ENCODE measurements around the gene SV2A. TPM values are rescaled to one million over a fixed set of nuclear protein-coding genes. Genes with fewer than 3 reads are reported as not detected.
"Not testable (repeated sequence)": the region's sequence is repeated elsewhere in the genome, so short reads cannot be mapped to it uniquely, and the experiment has no call there.

SV2A gene
- polyA plus RNA-seq, 1 donor from 2014 or later: 0.18 TPM

- Mint-ChIP-seq H3K27ac (no peak overlapping the region), H3K36me3 (no peaks in the 10 kb centered on the region), H3K4me3 (no peak overlapping the region), H3K4me1 (peaks cover 0 to 10% (median 5%) of the 10 kb centered on the region in 3 donors), H3K27me3 (no peaks in the 10 kb centered on the region), H3K9me3 (no peaks in the 10 kb centered on the region)
These were observed 31.0 kb downstream of the SV2A start for GRCh38 chr1:149886396-149887195.

DNA sequence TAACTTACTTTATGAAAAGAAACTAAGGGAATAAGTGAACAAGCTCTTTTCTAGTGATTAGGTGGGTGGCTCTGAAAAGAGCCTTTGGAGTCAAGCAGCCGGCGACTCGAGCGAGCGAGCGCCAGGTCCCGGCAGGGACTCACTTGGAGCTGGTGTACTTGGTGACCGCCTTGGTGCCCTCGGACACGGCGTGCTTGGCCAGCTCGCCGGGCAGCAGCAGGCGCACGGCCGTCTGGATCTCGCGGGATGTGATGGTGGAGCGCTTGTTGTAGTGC, 31.6 kb downstream of the SV2A start:
- not testable (repeated sequence) for H3K9me3 Mint-ChIP-seq, H3K36me3 Mint-ChIP-seq, H3K27ac Mint-ChIP-seq, H3K27me3 Mint-ChIP-seq, H3K4me3 Mint-ChIP-seq
- peaks cover 0 to 10% (median 5%) of the 10 kb centered on the region in 3 donors for H3K4me1 Mint-ChIP-seq

- Mint-ChIP-seq H3K4me1 (peaks cover 0 to 10% (median 5%) of the 10 kb centered on the region in 3 donors), H3K9me3 (no peaks in the 10 kb centered on the region), H3K27ac (no peak overlapping the region), H3K36me3 (no peaks in the 10 kb centered on the region), H3K4me3 (no peak overlapping the region), H3K27me3 (no peaks in the 10 kb centered on the region)
These were observed 32.1 kb downstream of the SV2A start for GRCh38 chr1:149885339-149886120.

GRCh38 chr1:149884433-149885338, 33.0 kb downstream of the SV2A start:
- Mint-ChIP-seq H3K36me3 (no peaks in the 10 kb centered on the region), H3K4me3 (no peak overlapping the region), H3K9me3 (no peaks in the 10 kb centered on the region), H3K27ac (no peak overlapping the region), H3K4me1 (peaks cover 0 to 11% (median 5%) of the 10 kb centered on the region in 3 donors), H3K27me3 (no peaks in the 10 kb centered on the region)

DNA sequence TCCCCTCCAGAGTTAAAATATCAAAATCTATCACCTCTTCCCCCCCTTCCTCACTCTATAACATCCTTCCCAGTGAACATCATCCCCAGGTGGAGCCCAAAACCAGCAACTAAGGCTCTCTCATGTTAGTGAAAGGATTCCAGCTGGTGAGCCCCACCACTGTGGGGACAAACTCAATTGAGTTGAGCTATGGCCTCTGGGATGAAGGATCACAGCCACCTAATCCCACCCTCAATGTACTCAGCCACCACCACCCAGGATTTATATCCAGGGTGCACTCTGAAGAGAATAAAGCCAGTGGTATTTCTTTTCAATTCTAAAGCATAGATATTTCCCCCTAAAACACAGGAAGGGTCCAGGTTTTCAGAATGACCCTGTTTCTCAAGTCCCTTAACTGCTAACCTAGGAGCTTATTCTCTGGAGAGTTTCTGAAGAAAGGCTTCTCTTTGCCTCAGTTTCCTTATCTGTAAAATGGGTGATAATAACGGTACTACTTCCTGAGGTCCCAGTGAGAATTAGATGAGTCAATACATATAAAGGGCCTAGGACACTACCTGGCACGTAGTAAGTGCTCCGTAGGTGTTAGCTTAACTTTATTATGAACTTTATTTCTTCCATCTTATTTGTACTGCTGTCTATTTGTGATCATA, 33.9 kb downstream of the SV2A start:
- H3K4me3 Mint-ChIP-seq: peak overlapping the region in 1 of 4 donors; percentile 38
- H3K27ac Mint-ChIP-seq: no peak overlapping the region
- H3K36me3 Mint-ChIP-seq: peaks cover 2% of the 10 kb centered on the region
- no peaks in the 10 kb centered on the region for H3K9me3 Mint-ChIP-seq
- H3K4me1 Mint-ChIP-seq: peaks cover 0 to 12% (median 3%) of the 10 kb centered on the region in 3 donors
- no peaks in the 10 kb centered on the region for H3K27me3 Mint-ChIP-seq

- Mint-ChIP-seq H3K4me3 (no peak overlapping the region), H3K27me3 (no peaks in the 10 kb centered on the region), H3K36me3 (peaks cover 4% of the 10 kb centered on the region), H3K27ac (no peak overlapping the region), H3K4me1 (peaks cover 0 to 12% (median 3%) of the 10 kb centered on the region in 3 donors), H3K9me3 (no peaks in the 10 kb centered on the region)
These were observed 35.8 kb downstream of the SV2A start for GRCh38 chr1:149881876-149882275.

- Mint-ChIP-seq H3K4me1 (peaks cover 0 to 12% (median 3%) of the 10 kb centered on the region in 3 donors), H3K27me3 (no peaks in the 10 kb centered on the region), H3K9me3 (no peaks in the 10 kb centered on the region), H3K4me3 (no peak overlapping the region), H3K27ac (peak overlapping the region in 1 of 3 donors; percentile 16), H3K36me3 (peaks cover 4% of the 10 kb centered on the region)
These were observed 38.1 kb downstream of the SV2A start for GRCh38 chr1:149879556-149879955.

DNA sequence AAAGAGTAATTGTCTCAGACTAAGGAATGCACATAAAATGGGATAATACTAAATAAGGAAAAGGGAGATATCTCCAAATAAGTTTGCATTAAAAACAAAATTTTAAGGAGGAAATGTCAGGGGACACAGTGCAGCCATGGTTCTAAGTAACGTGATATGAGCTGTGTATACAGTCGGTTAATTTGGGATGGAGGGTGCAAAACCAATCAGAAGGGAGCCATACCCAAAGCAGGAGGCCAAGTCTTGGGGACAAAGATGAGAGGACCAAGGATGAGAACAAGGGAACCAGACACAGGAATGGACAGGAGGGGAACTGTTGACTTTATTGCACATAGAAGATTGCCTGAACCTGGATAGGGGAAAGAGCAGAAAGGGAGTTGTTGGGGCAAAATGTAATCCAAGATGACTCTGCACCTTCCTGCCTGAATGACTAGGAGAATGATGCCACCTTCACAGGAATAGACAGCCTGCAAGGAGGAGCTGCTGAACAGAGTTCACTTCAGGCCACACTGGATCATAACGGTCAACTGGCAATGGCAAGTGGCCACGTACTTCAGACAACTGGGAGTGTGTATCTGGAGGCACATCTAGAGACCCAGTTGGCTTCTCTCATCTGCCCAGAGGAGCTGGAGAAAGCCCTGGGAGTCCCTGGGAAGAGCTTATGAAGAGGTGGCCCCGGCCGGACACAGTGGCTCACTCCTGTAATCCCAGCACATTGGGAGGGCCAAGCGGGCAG, 40.3 kb downstream of the SV2A start:
- Mint-ChIP-seq H3K27ac (peak overlapping the region in 1 of 3 donors; percentile 57), H3K9me3 (no peaks in the 10 kb centered on the region), H3K4me3 (peak overlapping the region in 1 of 4 donors; percentile 1), H3K4me1 (peaks cover 0 to 6% (median 3%) of the 10 kb centered on the region in 3 donors), H3K27me3 (no peaks in the 10 kb centered on the region), H3K36me3 (peaks cover 4% of the 10 kb centered on the region)

- H3K27me3 Mint-ChIP-seq, H3K4me1 Mint-ChIP-seq, H3K36me3 Mint-ChIP-seq, H3K27ac Mint-ChIP-seq, H3K9me3 Mint-ChIP-seq, H3K4me3 Mint-ChIP-seq: not testable (repeated sequence)
These were observed 44.6 kb downstream of the SV2A start for GRCh38 chr1:149873060-149873459.

- not testable (repeated sequence) for H3K4me3 Mint-ChIP-seq, H3K9me3 Mint-ChIP-seq, H3K36me3 Mint-ChIP-seq, H3K27ac Mint-ChIP-seq, H3K4me1 Mint-ChIP-seq, H3K27me3 Mint-ChIP-seq
These were observed 50.8 kb downstream of the SV2A start for GRCh38 chr1:149866887-149867286.

DNA sequence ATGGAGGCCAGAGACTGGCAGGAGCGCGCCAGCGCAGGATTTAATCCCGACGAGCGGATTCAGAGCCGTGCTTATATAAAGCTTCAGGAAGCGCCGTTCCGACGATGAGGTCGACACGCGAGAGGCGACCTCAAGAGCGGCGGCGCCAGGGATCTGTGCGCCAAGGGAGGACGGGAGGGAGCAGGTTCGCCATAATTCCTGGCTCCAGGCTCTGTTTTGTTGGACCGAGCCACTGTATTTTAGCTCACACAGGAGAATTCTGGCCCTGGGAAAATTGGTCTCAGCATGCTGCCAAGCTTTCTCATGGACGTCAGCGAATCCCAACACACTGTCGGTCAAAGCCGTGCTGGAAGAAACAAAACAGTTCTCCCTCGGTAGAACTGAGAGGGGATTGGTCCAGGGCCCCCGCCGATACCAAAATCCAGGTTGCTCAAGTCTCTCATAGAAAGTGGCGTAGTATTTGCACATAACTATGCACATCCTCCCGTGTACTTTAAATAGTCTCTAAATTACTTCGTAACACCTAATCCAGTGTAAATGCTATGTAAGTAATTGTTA, 56.1 kb downstream of the SV2A start:
- not testable (repeated sequence) for H3K4me1 Mint-ChIP-seq, H3K27ac Mint-ChIP-seq, H3K27me3 Mint-ChIP-seq

DNA sequence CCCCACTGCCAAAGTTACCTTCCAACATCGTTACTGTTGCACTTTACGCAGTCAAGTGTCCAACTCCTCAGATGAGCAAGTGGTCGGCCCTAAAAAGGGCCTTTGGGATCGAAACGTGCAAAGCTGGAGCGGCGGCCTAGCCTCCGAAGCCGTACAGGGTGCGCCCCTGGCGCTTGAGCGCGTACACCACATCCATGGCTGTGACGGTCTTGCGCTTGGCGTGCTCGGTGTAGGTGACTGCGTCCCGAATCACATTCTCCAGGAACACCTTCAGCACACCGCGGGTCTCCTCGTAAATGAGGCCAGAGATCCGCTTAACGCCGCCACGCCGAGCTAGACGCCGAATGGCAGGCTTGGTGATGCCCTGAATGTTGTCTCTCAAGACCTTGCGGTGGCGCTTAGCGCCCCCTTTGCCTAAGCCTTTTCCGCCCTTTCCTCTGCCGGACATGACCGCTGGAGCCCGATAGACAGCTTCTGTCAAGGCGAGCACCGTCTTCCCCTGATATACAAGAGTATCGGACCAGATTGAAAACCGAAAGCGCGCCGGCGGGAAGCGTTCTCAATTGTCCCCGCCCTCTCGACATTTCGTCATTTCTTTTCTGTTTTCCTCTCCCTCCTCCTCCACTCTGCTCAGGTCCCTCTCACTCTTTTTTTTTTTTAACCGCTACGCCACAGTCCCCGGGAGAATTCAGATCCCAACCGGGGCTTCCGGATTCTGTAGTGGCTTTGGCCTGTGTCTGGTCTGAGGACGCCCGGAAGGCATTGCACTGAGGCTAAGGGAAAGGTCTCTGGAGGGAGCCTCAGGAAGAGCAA, 56.8 kb downstream of the SV2A start:
- H3K9me3 Mint-ChIP-seq, H3K27ac Mint-ChIP-seq, H3K4me3 Mint-ChIP-seq, H3K36me3 Mint-ChIP-seq, H3K4me1 Mint-ChIP-seq, H3K27me3 Mint-ChIP-seq: not testable (repeated sequence)

More for the DNA sequence above, 56.1 kb downstream of the SV2A start:
- H3K9me3 Mint-ChIP-seq, H3K36me3 Mint-ChIP-seq, H3K4me3 Mint-ChIP-seq: not testable (repeated sequence)

GRCh38 chr1:149860271-149860670, 57.4 kb downstream of the SV2A start:
- not testable (repeated sequence) for H3K4me1 Mint-ChIP-seq, H3K27me3 Mint-ChIP-seq, H3K9me3 Mint-ChIP-seq, H3K27ac Mint-ChIP-seq, H3K36me3 Mint-ChIP-seq, H3K4me3 Mint-ChIP-seq

Measured in IgD-negative memory B cell (primary cell).